GM23338 (cell line): ENCODE data around the gene ACHE.

Experiments
- CREB1 ChIP-seq: fragments of 250-450 bp; sonication (Bioruptor Pico); IDR thresholded peaks from 2 replicates; pipeline ENCODE4 v1.5.0; 2020; ENCODE audit warnings: low read depth, mild to moderate bottlenecking, moderate library complexity
- EZH2 ChIP-seq: fragments of 200-600 bp; sonication (generic); IDR thresholded peaks from one replicate; pipeline ENCODE4 v1.8.0; 2017; ENCODE audit warnings: antibody characterized with exemption, mild to moderate bottlenecking, low read depth; ENCODE audit not compliant: unreplicated experiment
- EZH2phosphoT487 ChIP-seq: fragments of 200-600 bp; sonication (generic); IDR thresholded peaks from one replicate; pipeline ENCODE4 v1.8.1; 2018; ENCODE audit warnings: antibody characterized with exemption; ENCODE audit not compliant: unreplicated experiment
- JUNB ChIP-seq: IDR thresholded peaks from one replicate; pipeline ENCODE4 v1.6.1; 2016; ENCODE audit warnings: antibody characterized with exemption; ENCODE audit not compliant: unreplicated experiment
- POLR2AphosphoS5 ChIP-seq: IDR thresholded peaks from 2 replicates; pipeline ENCODE4 v1.6.1; 2016; ENCODE audit warnings: antibody characterized with exemption, low read depth
- STAT1 ChIP-seq: IDR thresholded peaks from one replicate; pipeline ENCODE4 v1.6.1; 2016; ENCODE audit warnings: antibody characterized with exemption; ENCODE audit not compliant: unreplicated experiment
- TF ChIP-seq, protein P1 (sequence below), 2 experiments: fragments of 200-600 bp in 1 of 2; sonication (generic) in 1 of 2; conservative IDR thresholded peaks; 2 replicates each; pipeline versions ENCODE4 v1.5.1 to v1.6.1; 2016 to 2017; ENCODE audit warnings: antibody characterized with exemption in 2 of 2, low read depth in 2 of 2, mild to moderate bottlenecking in 2 of 2, moderate library complexity in 1 of 2
- TF ChIP-seq, protein P2 (sequence below): IDR thresholded peaks from one replicate; pipeline ENCODE4 v1.6.1; 2018; ENCODE audit warnings: antibody characterized with exemption; ENCODE audit not compliant: unreplicated experiment

DNA sequence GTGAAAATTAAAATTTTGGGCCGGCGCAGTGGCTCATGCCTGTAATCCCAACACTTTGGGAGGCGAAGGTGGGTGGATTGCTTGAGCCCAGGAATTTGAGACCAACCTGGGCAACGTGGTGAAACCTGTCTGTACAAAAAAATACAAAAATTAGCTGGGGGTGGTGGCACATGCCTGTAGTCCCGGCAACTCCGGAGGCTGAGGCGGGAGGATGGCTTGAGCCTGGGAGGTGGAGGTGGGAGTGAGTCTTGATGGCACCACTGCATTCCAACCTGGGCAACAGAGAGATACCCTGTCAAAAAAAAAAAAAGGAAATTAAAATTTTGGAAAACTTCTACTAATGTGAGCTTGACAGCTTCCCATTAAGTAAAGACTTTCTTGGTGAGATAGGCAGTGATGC lies 17.7 kb downstream of the ACHE start:
- TF ChIP-seq POLR2AphosphoS5 (no peak), EZH2phosphoT487 (no peak), EZH2 (no peak), JUNB (no peak), CREB1 (CRISPR knock-in tag) (no peak), STAT1 (no peak)
- TF ChIP-seq, protein P1, sequence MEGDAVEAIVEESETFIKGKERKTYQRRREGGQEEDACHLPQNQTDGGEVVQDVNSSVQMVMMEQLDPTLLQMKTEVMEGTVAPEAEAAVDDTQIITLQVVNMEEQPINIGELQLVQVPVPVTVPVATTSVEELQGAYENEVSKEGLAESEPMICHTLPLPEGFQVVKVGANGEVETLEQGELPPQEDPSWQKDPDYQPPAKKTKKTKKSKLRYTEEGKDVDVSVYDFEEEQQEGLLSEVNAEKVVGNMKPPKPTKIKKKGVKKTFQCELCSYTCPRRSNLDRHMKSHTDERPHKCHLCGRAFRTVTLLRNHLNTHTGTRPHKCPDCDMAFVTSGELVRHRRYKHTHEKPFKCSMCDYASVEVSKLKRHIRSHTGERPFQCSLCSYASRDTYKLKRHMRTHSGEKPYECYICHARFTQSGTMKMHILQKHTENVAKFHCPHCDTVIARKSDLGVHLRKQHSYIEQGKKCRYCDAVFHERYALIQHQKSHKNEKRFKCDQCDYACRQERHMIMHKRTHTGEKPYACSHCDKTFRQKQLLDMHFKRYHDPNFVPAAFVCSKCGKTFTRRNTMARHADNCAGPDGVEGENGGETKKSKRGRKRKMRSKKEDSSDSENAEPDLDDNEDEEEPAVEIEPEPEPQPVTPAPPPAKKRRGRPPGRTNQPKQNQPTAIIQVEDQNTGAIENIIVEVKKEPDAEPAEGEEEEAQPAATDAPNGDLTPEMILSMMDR (conservative IDR thresholded peaks at IDR 0.05; ENCODE audit: low read depth in 2 of 2): no peak
- TF ChIP-seq, protein P2, sequence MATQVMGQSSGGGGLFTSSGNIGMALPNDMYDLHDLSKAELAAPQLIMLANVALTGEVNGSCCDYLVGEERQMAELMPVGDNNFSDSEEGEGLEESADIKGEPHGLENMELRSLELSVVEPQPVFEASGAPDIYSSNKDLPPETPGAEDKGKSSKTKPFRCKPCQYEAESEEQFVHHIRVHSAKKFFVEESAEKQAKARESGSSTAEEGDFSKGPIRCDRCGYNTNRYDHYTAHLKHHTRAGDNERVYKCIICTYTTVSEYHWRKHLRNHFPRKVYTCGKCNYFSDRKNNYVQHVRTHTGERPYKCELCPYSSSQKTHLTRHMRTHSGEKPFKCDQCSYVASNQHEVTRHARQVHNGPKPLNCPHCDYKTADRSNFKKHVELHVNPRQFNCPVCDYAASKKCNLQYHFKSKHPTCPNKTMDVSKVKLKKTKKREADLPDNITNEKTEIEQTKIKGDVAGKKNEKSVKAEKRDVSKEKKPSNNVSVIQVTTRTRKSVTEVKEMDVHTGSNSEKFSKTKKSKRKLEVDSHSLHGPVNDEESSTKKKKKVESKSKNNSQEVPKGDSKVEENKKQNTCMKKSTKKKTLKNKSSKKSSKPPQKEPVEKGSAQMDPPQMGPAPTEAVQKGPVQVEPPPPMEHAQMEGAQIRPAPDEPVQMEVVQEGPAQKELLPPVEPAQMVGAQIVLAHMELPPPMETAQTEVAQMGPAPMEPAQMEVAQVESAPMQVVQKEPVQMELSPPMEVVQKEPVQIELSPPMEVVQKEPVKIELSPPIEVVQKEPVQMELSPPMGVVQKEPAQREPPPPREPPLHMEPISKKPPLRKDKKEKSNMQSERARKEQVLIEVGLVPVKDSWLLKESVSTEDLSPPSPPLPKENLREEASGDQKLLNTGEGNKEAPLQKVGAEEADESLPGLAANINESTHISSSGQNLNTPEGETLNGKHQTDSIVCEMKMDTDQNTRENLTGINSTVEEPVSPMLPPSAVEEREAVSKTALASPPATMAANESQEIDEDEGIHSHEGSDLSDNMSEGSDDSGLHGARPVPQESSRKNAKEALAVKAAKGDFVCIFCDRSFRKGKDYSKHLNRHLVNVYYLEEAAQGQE: no peak
